ENCODE measurements around the gene USHBP1. TPM values are rescaled to one million over a fixed set of nuclear protein-coding genes. Genes with fewer than 3 reads are reported as not detected.

USHBP1 gene
- polyA plus RNA-seq, 2 of the 4 experiments (the other 2 are of a cell fraction) = 0.03 TPM; not detected in 1

GRCh38 chr19:17286752-17287151 lies 22.2 kb upstream of the USHBP1 start:
- H3K4me2 ChIP-seq = no peak overlapping the region
- ChIA-PET CTCF (interaction anchor here (0.6 to 1.1 kb wide), 2 partner anchors 15 to 25 kb away, joined by 3 read pairs; no protein-coding TSS in a partner anchor), POLR2A (no interaction called here)
- H3K4me3 ChIP-seq = no peak overlapping the region
- no peak overlapping the region for H3K27ac ChIP-seq
- H3K4me1 ChIP-seq = 0 out of 3 replicates have a peak, but pooled peaks cover 2% of the 10 kb centered on the region
- TF ChIP-seq FOSB (CRISPR knock-in tag; IDR thresholded peaks at IDR 0.05) (no peak), MAX (IDR thresholded peaks at IDR 0.05) (no peak), HOXA7 (CRISPR knock-in tag; IDR thresholded peaks at IDR 0.05) (no peak), CHD2 (IDR thresholded peaks at IDR 0.05; ENCODE audit: low read length, partially characterized antibody) (no peak), RAD21 (conservative IDR thresholded peaks at IDR 0.05 in 1 of 2, IDR thresholded peaks at IDR 0.05 in 1 of 2) (no peak), ATOH8 (CRISPR knock-in tag; IDR thresholded peaks at IDR 0.05; ENCODE audit: low read depth) (no peak), JUNB (IDR thresholded peaks at IDR 0.05) (no peak), FOXS1 (CRISPR knock-in tag; IDR thresholded peaks at IDR 0.05) (no peak), HMGXB4 (CRISPR knock-in tag; IDR thresholded peaks at IDR 0.05; ENCODE audit: borderline replicate concordance) (no peak), KDM5A (IDR thresholded peaks at IDR 0.05) (no peak), CBX2 (IDR thresholded peaks at IDR 0.05; ENCODE audit: borderline replicate concordance, low read depth) (no peak)
- DNase-seq (ENCODE audit: low read depth in 1 of 2, low spot score in 1 of 2) = no peak
- ATAC-seq = no peak
- no peaks in the 10 kb centered on the region for H3K9me3 ChIP-seq
- no peak for FAIRE-seq
- WGBS (ENCODE audit: missing lambda C conversion rate) = 83% methylated on average over 9 of the region's 9 CpGs

GRCh38 chr19:17286263-17286662 lies 21.7 kb upstream of the USHBP1 start:
- Histone ChIP-seq H3K4me3 (no peak overlapping the region), H3K4me1 (no peaks in the 10 kb centered on the region), H3K4me2 (no peak overlapping the region), H3K9me3 (no peaks in the 10 kb centered on the region), H3K27ac (no peak overlapping the region)
- DNase-seq (ENCODE audit: low read depth in 1 of 2, low spot score in 1 of 2) (no peak), ATAC-seq (no peak), FAIRE-seq (no peak)
- ChIA-PET CTCF (interaction anchor here (1.0 to 1.1 kb wide), 3 partner anchors 25 to 81 kb away, joined by 3 to 4 read pairs (median 3); no protein-coding TSS in a partner anchor), POLR2A (no interaction called here)
- TF ChIP-seq KDM5A (IDR thresholded peaks at IDR 0.05) (no peak), FOSB (CRISPR knock-in tag; IDR thresholded peaks at IDR 0.05) (no peak), ZC3H11A (IDR thresholded peaks at IDR 0.05) (no peak), PHF8 (IDR thresholded peaks at IDR 0.05; ENCODE audit: borderline replicate concordance, low read depth) (no peak), RARB (CRISPR knock-in tag; IDR thresholded peaks at IDR 0.05) (no peak), KDM1A (IDR thresholded peaks at IDR 0.05; ENCODE audit: low read depth) (no peak), HOXB5 (CRISPR knock-in tag; IDR thresholded peaks at IDR 0.05) (no peak), ATOH8 (CRISPR knock-in tag; IDR thresholded peaks at IDR 0.05; ENCODE audit: low read depth) (no peak), ZSCAN20 (CRISPR knock-in tag; IDR thresholded peaks at IDR 0.05) (no peak), USF2 (IDR thresholded peaks at IDR 0.05) (no peak)
- 90% methylated on average over 3 of the region's 11 CpGs for WGBS (ENCODE audit: missing lambda C conversion rate)
